ENCODE results near the gene ITIH3. TPM values are rescaled to one million over a fixed set of nuclear protein-coding genes. Genes with fewer than 3 reads are reported as not detected.
"Not testable (repeated sequence)": the region's sequence is repeated elsewhere in the genome, so short reads cannot be mapped to it uniquely, and the experiment has no call there.

ITIH3 gene
- total RNA-seq, 4 donors from 2014 or later: 0.89 to 12.8 (median 1.4) TPM

- intact Hi-C loops (cut with DNase I): no loop called here
- Histone ChIP-seq H3K4me3 (replicated peaks in 1 of 3) (no peak overlapping the region), H3K4me1 (peaks cover 0 to 4% of the 10 kb centered on the region in 2 donors), H3K27ac (no peak overlapping the region), H3K9me3 (no peaks in the 10 kb centered on the region), H3K36me3 (no peaks in the 10 kb centered on the region), H3K27me3 (no peaks in the 10 kb centered on the region)
- no peak for DNase-seq
- 73 to 75% methylated on average over 8 of the region's 8 CpGs for WGBS, 2 donors
- TF ChIP-seq POLR2A (IDR thresholded peaks at IDR 0.05) (no peak), CTCF (IDR thresholded peaks at IDR 0.05) (no peak)
Measured at GRCh38 chr3:52775877-52776276, 18.7 kb upstream of the ITIH3 start.

GRCh38 chr3:52776486-52776885 is 18.1 kb upstream of the ITIH3 start:
- H3K9me3 ChIP-seq; H3K4me3 ChIP-seq (replicated peaks in 1 of 3); H3K36me3 ChIP-seq; DNase-seq; H3K4me1 ChIP-seq; H3K27ac ChIP-seq; H3K27me3 ChIP-seq; intact Hi-C loops (cut with DNase I): not testable (repeated sequence)
- WGBS, 2 donors: 72 to 81% methylated on average over 6 of the region's 6 CpGs

GRCh38 chr3:52777127-52777958 is 17.3 kb upstream of the ITIH3 start, which contains the start of gene ITIH1:
TSS of gene ITIH1 (plus strand) at chr3:52777599. CDS start at chr3:52777616, 17 bp downstream.
- 83 to 84% methylated on average over 10 to 11 of the region's 12 CpGs for WGBS, 2 donors
- intact Hi-C loops (cut with DNase I): no loop called here
- DNase-seq: no peak

GRCh38 chr3:52777959-52778805 is 16.4 kb upstream of the ITIH3 start:
- H3K27me3 ChIP-seq: no peaks in the 10 kb centered on the region
- no peaks in the 10 kb centered on the region for H3K36me3 ChIP-seq
- H3K4me3 ChIP-seq (replicated peaks in 1 of 3): no peak overlapping the region
- DNase-seq: no peak
- TF ChIP-seq CTCF (IDR thresholded peaks at IDR 0.05): no peak
- TF ChIP-seq POLR2A (IDR thresholded peaks at IDR 0.05): no peak
- H3K9me3 ChIP-seq: no peaks in the 10 kb centered on the region
- intact Hi-C loops (cut with DNase I): no loop called here
- no peak overlapping the region for H3K27ac ChIP-seq
- 74 to 80% methylated on average over 15 to 17 of the region's 17 CpGs for WGBS, 2 donors
- no peaks in the 10 kb centered on the region for H3K4me1 ChIP-seq

More at GRCh38 chr3:52777127-52777958, 17.3 kb upstream of the ITIH3 start, which contains the start of gene ITIH1:
- Histone ChIP-seq H3K4me1 (no peaks in the 10 kb centered on the region), H3K4me3 (replicated peaks in 1 of 3) (no peak within 1 kb of the TSS), H3K27ac (no peak within 1 kb of the TSS), H3K36me3 (no peaks in the 10 kb centered on the region), H3K9me3 (no peaks in the 10 kb centered on the region), H3K27me3 (no peaks in the 10 kb centered on the region)
- TF ChIP-seq CTCF (IDR thresholded peaks at IDR 0.05): no peak

- no peaks in the 10 kb centered on the region for H3K36me3 ChIP-seq
- WGBS, 2 donors: 87 to 89% methylated on average over 8 to 11 of the region's 11 CpGs
- no peaks in the 10 kb centered on the region for H3K27me3 ChIP-seq
- no peak overlapping the region for H3K4me3 ChIP-seq (replicated peaks in 1 of 3)
- intact Hi-C loops (cut with DNase I): no loop called here
- H3K9me3 ChIP-seq: no peaks in the 10 kb centered on the region
- no peak for DNase-seq
- H3K27ac ChIP-seq: no peak overlapping the region
- TF ChIP-seq CTCF (IDR thresholded peaks at IDR 0.05) (no peak), POLR2A (IDR thresholded peaks at IDR 0.05) (no peak)
- H3K4me1 ChIP-seq: no peaks in the 10 kb centered on the region
Measured at GRCh38 chr3:52779011-52779836, 15.4 kb upstream of the ITIH3 start.
